GM19351 (cell line): ENCODE data around the gene SCN11A.
"Not testable (repeated sequence)": the region's sequence is repeated elsewhere in the genome, so short reads cannot be mapped to it uniquely, and the experiment has no call there.

ENCODE experiments used
- ATAC-seq: cut with Tn5 transposase; IDR thresholded peaks from one replicate; pipeline ENCODE4 v1.9.1; 2021; ENCODE audit warnings: mild to moderate bottlenecking, moderate library complexity; ENCODE audit not compliant: unreplicated experiment

SCN11A gene

DNA sequence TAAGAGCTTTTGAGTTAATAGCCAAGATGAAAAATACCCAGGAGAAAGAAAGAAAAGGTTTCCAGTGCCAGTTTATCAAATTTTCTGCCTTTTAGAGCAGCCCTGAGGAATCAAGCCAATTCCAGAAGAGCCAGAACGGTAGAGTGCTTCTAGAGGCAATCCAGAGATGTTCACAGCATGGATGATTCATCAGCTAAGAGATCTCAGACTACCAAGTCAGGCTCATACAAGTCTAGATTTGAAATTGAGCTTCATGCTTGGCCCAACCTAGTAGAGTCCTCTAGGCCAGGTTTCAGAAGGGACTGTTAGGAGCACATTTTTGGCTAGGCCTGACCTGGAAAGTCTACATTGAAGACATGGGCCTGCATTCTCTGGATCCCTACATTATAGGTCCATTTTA, 15.5 kb upstream of the SCN11A start:
- ATAC-seq, result no peak

DNA sequence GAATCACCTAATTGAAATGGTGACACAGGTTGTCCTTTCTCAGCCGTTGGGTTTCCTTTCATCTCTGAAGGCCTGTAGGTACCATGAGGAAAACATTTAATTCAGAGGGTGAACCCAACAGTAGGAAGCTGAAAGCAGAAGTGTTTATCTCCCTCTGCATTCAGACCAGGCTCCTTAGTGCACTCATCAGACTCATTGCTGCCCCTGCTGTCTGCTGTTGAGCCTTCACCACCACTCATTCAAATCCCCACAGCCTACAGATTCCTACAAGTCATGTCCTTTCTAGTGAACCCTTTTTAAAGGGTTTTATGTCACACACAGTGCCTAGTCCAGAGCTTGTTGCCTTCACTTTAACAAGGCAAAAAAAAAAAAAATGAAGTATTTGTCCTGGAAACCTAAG, 13.5 kb upstream of the SCN11A start:
- ATAC-seq, result peak; percentile 100

DNA sequence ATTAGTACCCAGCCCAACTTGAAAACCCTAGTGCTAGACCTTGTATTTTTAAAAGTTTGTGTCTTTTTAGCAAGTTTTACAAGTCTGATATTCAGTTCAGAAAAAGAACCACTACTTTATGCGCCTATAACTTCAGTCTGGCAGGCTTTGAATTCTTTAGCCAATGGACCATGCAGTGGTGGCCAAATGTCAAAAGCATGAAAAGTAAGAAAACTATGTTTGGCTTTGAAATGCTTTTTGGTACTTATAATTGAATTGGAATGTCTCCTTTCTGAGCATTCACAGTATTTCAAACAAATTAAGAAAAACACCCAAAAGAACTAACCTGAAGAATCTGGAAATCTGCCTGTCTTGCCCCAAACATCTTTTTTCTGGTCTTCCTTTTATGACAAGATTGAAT, 12.9 kb upstream of the SCN11A start:
- no peak for ATAC-seq

DNA sequence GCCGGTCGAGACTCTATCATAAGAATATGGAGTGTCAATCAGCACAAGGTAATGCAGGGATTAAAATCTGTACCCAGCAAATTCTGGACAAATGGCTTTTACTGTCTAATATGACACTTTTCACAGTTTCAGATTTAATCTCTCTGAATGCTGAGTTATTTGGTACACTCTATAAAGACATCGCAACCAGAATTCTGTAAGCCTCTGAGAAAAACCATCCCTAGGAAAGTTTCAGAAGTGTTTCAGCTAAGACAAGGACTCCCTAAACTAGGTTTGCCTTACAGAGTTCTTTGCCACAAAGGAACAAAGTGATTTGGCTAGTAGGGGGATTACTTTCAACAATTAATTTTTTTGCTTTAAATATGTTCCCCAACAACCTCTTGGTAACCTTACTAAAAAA, 11.4 kb upstream of the SCN11A start:
- ATAC-seq, result no peak

DNA sequence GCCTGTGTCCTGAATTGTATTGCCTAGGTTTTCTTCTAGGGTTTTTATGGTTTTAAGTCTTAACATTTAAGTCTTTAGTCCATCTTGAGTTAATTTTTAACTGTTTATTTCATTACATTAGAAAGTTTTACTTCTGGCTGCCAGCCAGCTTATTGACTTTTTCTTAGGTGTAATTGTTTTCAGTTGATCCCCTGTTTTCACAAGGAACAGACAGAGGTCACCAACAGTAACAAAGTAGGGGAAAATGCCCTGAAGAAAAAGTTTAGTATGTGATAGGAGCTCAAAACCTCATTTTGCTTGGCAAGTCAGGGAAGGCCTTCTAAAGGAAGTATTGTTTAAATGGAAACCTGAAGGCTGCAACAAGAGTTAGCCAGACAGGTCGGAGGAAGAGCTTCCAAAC, 10.4 kb upstream of the SCN11A start:
- no peak for ATAC-seq

DNA sequence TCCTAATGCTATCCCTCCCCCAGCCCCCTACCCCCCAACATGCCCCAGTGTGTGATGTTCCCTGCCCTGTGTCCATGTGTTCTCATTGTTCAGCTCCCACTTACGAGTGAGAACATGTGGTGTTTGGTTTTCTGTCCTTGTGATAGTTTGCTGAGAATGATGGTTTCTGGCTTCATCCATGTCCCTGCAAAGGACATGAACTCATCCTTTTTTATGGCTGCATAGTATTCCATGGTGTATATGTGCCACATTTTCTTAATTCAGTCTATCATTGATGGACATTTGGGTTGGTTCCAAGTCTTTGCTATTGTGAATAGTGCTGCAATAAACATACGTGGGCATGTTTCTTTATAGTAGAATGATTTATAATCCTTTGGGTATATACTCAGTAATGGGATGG, 9.5 kb upstream of the SCN11A start:
- not testable (repeated sequence) for ATAC-seq

DNA sequence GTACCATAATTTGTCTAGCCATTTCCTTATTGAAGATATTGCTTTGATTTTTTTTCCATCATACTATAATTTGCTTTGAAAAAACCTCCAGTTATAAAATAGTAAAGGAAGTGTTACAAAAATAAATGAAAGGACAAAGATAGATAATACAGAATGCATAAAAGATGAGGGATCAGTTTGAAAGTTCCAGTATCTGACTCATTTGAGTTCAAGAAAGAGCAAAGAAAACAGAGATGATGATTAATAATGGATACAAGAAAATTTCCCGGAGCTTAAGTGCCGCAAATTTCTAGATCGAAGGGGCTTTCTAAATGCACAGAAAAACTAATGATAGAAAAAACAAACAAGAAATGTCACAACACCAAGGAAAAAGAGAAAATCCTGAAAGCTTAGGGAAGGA, 4.4 kb upstream of the SCN11A start:
- ATAC-seq, result no peak

DNA sequence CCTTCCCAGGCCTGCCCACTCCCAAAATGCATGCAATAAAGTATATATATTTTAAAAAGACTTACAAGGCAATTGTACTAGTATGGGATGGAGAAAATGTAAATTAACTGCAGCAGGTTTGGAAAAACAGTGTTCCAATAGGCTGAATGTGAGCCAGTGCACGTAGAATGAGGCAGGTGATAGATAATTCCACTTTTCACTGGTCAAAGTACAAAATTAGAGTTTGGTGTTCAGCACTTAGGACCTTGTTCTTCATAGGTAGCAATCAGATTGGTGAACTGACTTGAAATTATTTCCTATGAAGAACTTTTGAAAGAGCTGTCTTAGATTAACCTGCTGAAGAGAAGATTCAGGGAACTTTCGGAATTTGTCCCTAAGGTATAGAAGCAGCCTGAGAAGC, 2.0 kb upstream of the SCN11A start:
- no peak for ATAC-seq

DNA sequence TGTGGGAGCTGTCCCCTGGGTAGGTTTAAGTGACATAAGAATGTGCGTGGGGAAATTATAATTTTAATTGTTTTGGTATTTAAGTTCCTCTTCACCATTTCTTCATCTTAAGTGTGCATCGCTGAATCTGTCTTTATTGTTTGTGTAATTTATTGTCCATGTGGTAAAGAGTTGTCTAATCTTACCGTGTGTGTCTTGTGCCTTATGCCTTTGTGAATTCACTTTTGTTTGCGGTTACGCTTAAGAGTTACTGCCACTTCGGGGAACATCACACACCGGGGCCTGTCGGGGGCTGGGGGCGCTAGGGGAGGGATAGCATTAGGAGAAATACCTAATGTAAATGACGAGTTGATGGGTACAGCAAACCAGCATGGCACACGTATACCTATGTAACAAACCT, 839 bp upstream of the SCN11A start:
- ATAC-seq, result no peak

DNA sequence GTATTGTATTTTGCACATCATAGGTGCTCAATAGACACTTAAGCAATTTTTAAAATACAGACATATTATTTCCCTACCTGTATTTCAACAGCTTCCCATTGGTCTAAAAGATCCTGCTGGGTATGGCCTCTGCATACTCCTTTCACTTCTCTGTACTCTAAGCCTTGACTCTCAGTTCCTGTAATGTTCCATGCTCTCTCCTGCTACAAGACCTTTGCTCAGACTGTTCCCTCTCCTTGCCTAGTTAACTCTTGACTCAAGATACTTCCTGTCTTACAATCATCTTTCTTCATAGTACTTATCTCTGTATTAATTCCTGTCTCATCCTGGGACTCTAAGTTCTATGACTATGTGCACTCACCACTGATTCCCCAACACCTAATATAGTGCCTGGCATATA, 1.7 kb downstream of the SCN11A start:
- ATAC-seq, result no peak

DNA sequence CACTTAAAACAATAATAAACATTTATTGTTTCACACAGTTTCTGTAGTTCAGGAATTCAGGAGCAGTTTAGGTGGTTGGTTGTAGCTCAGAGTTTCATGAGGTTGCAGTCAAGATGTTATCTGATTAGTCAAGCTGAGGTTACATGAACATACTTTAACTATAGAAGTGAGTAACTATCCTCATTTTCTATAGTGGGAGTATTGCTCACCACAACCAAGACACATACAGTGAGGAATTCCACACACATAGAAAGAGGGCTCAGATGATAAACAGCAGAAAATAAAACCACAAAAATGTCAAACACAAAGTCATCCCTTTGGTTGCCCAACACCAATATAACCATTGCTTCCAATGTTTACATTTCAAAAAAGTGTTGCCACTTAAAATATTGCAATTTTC, 13.6 kb downstream of the SCN11A start:
- no peak for ATAC-seq

DNA sequence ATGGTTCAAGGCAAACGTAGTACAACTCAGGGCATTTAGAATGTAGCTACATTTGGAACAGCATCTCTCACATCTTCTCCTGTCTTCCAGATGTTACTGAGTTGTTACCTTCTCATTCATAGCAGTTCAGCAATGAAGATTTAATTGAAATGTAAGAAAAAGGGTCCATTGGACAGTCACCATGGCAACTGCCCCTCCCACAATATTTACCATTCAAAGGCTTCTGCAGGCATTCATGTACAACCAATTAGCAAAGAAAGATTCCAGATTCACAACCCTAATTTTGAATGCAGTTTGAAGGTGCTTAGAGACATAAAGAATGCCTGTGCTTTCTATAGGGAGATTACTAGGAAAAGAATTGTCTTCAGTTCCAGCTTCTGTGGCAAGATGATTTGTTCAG, 22.2 kb downstream of the SCN11A start:
- ATAC-seq, result no peak

DNA sequence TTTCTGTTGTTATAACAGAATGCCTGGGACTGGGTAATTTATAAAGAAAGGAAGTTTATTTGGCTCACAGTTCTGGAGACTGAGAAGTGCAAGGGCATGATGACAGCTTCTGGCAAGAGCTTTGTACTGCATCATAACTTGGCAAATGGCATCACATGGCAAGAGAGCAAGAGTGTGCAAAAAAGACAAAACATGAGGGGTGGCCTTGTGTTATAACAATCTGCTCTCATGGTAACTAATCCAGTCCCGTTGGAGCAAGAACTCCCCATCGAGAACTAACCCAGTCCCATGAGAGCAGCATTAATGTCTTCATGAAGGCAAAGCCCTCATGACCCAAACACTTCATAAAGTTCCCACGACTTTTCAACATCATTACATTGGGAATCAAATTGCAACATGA, 23.2 kb downstream of the SCN11A start:
- ATAC-seq, result no peak

DNA sequence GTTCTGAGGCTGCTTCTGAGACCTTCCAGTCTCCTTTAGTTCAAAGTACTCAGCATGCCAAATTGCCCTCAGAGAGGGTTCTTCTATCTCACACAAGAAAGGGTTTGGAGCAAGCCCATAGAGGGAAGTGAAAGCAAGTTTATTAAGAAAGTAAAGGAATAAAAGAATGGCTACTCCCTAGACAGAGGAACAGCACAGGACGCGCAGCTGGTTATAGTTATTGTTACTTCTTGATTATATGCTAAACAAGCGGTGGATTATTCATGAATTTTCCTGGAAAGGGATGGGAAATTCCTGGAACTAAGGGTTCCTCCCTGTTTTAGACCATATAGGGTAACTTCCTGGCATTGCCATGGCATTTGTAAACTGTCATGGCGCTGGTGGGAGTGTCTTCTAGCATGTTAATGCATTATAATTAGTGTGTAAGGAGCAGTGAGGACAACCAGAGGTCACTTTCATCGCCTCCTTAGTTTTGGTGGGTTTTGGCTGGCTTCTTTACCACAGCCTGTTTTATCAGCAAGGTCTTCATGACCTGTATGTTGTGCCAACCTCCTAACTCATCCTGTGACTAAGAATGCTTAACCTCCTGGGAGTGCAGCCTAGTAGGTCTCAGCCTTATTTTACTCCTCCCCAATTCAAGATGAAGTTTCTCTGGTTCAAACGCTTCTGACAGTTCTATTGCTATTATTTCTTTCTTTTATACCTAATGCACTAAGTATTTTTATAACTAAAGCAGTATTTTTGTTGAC, 26.3 kb downstream of the SCN11A start:
- ATAC-seq, result no peak

DNA sequence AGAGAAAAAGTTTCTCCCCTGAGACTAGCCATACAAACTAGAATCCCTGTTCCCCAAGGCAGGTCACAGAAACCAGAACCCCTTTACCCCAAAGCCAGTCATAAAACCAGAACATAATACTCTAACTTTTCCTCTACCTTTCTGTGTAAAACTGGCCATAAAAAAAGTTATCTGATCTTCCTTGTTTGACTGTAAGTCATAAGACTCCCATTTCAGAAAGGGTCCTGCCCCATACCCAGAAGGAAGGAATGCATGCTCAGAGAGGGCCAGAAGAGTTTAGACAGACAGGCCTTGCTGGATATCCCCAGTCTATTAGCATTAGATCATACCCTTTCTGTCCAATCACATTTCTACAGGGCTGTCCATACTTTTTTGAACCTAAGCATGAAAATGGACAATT, 27.2 kb downstream of the SCN11A start:
- no peak for ATAC-seq

DNA sequence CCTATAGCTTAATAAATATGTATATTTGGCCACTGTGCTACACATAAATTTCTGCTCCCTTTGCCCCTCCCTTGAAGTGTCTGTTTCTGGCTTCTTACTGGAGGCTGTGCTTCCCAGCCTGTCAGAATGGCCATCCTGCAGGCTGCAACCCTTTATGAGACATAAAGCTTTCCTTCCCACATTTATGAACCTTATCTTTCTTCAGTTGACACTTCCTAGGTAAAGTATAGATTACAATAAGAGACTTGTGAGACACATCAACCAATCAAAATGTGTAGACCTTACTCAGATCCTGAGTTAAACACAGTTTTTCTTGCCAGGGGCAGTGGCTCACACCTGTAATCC, 29.5 kb downstream of the SCN11A start:
- no peak for ATAC-seq

DNA sequence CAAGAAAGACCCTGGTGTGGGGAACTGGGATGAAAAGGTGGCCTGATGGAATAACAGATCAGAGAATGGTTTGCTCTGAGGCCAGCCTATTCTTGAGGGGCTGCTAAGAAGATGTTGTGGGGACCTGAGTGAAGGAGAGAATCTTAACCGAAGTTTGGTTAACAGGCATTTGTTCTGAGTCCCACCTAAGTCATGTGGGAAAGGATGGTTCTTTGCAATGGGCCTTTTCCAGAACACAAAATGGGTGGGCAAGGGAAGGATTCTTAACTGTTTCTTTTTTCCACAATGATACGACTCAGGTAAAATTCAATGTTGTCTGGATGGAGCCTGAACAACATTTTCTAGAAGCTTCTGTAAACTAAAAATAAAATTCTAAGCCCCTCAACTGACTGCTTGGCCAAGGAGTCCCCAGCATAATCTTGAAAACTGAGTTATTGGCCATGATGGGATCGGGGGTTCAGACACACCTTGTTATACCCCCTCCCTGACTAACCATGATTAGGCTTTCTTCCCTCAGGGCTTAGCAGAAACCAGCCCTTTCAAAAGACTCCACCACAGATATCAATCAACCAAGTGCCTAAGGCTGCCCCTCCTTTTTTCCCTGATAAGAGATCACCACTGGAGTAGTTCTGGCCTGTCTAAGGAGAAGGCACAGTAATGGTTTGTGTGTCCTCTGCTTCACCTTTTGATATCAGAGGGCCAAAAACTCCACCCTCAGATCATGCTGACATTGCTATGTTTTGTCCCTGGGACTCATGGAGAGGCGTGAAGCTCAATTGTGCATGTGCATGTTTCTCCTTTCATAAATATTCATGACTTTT, 30.1 kb downstream of the SCN11A start:
- no peak for ATAC-seq

DNA sequence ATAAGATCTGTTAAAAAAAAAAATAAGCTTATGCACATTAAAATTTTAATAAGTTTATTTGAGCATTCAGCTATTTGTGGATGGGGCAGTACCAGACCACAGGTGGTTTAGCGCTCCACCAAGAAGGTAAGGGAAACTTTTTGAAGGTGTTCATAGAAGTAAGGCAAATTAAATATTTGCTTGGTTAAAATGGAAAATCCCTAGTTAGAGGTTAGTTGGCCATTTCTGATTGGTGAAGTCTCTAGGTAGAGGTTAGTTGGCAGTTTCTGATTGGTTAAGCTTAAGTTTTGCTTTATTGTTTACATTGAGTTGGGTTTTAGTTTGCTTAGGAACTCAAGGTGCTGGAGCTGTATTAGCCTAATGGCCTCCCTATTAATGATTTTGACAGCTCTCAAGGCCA, 30.7 kb downstream of the SCN11A start:
- ATAC-seq, result no peak

DNA sequence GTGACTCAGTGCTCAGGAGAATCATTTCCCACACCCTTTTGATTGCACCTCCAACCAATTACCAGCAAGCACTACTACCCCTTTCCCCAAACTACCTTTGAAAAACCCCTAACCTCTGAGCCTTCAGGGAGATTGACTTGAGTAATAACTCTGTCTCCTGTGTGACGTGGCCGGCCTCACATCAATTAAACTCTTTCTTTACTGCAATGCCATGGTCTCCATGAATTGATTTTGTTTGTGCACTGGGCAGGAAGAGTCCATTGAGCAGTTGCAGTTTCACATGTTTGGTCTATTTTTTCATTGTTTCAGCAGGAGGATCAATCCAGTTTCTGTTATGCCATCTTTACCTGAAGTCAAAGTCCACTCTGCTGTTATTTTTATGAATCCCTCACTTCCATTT, 32.4 kb downstream of the SCN11A start:
- no peak for ATAC-seq

DNA sequence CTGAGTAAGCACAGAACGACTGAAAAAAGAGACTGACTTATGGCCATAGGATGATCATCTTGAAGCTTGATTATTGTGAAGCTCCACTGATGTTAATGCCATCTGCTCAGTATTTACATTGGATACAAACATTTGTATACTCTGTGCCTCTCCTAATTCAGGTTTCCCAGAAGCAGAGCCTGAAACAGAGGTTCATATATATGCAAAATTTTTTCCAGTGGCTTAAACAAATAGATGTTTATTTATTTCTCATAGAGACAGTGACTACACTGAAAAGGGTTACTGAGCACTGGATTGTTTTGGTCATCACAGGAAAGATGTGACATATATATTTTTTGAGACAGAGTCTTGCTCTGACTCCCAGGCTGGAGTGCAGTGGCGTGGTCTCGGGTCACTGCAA, 36.3 kb downstream of the SCN11A start:
- ATAC-seq, result no peak

DNA sequence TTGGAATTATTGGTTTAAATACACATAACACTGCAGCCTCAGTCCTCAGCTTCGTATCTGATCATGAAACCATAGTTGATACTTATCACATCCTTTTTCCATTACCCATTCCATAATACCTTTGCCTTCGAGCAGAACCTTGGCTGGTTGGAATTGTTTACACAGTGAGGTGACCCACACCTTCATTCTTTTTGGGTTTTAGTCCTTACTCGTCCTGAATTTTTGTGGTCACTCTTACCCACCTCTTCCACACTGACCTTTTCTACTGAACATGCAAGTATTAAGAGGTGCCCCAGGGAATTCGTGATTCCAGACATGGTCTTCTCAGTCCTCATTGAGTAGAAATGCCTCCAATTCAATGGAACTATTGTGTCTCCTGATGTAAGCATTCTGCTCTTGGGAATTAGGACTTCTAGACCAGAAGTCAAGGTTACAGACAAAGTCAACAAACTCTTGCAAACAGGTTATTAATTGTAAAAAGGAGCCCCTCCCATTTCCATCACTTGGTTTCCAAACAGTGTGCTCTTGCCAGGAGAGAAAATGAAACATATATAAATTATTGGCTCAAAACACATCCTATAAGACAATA, 37.7 kb downstream of the SCN11A start:
- ATAC-seq, result no peak

DNA sequence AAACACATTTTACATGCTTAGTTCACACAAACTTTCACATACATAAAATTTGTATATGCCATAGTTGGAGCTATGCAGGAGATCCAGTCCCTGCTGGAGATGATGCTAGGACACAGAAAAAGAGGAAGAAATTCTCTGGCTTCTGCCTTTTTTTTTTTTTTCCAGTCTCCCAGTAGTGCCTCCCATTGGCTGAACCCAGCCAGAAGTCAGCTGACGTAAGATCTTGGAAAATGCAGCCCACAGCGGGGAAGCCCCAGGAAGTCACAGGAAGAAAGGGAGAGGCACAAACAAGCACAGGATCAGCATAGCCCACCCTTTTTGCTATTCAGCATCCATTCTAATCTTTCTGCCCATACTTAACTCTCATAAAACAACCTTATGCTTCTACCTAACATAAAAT, 38.5 kb downstream of the SCN11A start:
- no peak for ATAC-seq
